ENCODE results near the gene HSDL1. TPM values are rescaled to one million over a fixed set of nuclear protein-coding genes. Genes with fewer than 3 reads are reported as not detected.

The HSDL1 gene
- total RNA-seq, 1 donor from 2014 or later: 22.9 TPM

DNA sequence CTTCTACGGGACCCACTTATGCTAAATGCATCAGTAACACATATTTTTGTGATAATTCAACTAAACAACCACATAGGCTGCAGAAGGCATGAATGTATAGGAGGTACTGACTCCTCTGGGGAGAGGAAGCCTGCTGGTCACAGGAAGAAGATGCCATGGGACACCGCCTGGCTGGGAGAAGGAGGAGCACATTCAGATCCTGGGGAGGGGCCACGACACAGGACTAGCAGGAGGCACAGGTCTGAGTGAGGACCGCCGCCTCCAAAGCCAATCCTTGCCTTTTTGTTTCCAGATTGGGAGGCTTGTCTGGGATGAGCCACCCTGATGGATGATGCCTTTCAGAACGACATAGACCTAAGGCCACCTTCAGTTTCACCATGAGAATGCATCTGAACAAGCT, 62.9 kb downstream of the HSDL1 start:
- DNase-seq (ENCODE audit: low spot score): no peak

DNA sequence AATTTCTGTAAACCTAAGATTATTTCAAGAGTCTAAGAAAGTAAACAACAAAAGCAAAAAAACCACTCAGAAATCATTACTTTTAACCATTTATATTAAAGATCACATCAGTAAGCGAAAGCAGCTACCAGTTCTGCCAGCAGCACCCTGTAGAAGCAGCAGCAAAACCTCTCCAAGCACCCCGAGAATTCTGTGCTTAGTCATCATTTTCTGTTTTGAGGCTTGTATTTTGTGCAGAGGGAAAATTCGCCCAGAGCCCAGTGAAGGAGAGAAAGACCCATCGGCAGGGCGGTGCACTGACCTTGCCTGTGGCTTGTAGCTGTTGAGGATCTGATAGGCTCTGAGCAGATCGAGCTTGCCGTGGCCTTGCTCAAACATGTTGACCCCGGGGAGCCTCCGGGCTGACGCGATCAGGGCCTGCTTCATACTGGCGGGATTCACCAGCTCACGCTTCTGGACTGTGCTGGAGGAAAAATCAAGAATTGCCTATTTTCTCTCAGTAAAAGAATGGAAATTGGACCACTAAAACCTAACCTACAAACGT, 63.5 kb downstream of the HSDL1 start:
- DNase-seq (ENCODE audit: low spot score): no peak

DNA sequence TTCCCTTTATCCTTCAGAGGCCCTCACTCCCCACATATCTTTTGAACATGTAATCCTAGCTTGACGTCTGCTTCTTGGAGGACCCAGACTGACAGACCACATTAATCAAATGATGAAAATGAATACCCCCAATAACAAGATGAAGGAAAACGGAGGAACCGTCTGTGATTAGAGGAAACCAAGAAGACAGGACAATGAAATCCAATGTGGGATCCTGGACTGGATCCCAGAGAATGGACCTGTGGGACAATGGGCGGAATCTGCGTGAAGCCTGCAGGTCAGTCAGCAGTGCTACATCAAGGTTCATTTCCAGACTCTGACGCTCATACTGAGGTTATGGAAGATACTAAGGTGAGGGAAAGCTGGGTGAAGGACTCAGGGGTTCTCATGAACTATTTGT, 64.2 kb downstream of the HSDL1 start:
- DNase-seq (ENCODE audit: low spot score): no peak

DNA sequence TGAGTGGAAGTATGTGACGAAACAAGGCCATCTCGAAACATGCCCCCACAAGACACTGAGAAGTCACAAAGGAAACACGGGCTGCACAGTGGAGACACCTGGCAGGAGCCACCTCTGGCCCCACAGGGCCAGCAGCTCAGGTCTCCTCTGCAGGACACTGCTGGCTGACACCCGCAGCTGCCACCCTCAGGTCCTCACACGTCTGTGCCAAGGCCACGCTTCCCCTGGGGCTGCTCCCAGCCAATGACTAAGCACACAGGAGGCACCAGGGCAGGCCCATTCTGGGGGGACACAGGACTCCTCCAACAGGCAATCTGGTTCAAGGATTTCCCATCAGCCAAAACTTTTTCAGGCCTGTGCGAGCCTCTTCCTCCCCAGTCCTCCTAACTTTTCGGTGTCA, 64.6 kb downstream of the HSDL1 start:
- DNase-seq (ENCODE audit: low spot score): no peak

DNA sequence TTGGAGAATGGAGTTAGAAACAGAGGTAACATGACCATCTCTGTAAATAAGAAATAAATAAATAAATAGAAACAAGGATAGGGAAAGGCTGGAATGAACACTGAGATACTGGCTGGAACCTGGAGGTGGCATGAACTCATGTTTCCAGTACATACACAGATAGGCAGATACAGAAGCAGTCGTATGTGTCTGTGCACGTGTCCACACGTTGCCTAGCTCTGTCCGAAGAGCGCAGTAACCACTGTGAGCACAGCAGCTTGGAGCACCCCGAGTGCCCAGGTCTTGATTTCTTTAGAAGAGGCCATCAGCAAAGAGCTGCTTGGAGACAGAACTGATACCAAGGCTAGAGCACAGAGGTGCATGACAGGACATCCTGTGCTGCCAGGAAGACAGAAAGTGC, 65.3 kb downstream of the HSDL1 start:
- DNase-seq (ENCODE audit: low spot score): no peak

DNA sequence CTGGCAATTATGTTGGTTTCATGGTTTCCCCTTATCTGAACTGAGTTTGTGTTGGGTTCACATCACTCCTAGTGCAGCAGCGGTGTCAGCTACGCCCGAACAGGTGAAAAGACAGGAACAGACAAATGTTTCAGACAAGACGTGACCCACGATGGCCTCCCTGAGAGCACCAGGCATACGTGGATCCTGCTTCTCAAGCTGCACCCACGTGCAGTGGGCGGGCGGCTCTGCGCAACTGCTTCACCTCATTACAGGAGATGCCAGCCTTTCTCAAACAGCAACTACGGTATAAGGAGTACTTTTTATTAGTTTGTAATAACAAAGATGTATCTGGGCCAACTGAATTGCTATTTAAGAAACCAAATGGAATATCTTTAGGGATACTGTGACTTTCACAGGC, 69.6 kb downstream of the HSDL1 start:
- DNase-seq (ENCODE audit: low spot score): no peak

DNA sequence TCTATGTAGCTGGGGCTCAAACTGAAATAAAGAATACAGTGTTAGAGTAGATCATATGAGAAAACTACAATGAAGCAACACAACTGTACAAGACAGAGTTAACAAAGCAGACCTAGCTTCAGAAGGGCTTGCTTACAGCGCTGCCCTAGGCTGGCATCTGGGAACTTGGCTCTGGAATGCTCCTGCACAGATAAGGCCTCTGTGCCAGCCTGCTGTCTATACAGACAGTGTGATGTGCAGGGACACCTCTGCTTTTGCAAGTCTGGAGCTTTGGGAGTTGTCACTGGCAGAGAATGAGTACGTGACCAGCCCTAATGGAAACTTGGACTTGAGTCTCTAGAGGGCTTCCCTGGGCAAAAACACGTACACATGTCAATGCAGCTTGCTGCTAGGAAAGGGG, 70.3 kb downstream of the HSDL1 start:
- DNase-seq (ENCODE audit: low spot score): no peak

Other genes with a start within 250 kb of the HSDL1 start
- gene MLYCD, start 246.1 kb downstream of the HSDL1 start, total RNA-seq (ENCODE audit: insufficient read depth, low replicate concordance): 7.0 TPM
- gene OSGIN1, start 191.9 kb downstream of the HSDL1 start, total RNA-seq (ENCODE audit: insufficient read depth, low replicate concordance): not detected
- 6.5 TPM for gene NECAB2, start 176.9 kb downstream of the HSDL1 start, total RNA-seq (ENCODE audit: insufficient read depth, low replicate concordance)
- gene SLC38A8, start 102.4 kb downstream of the HSDL1 start, total RNA-seq (ENCODE audit: insufficient read depth, low replicate concordance): not detected
- 116 TPM for gene MBTPS1, start 28.2 kb downstream of the HSDL1 start, total RNA-seq (ENCODE audit: insufficient read depth, low replicate concordance)
- 1.7 TPM for gene DNAAF1, start 131 bp upstream of the HSDL1 start, total RNA-seq (ENCODE audit: insufficient read depth, low replicate concordance)
- gene TAF1C, start 41.9 kb upstream of the HSDL1 start, total RNA-seq (ENCODE audit: insufficient read depth, low replicate concordance): 9.4 TPM
- gene ADAD2, start 46.0 kb upstream of the HSDL1 start, total RNA-seq (ENCODE audit: insufficient read depth, low replicate concordance): not detected
- gene KCNG4, start 94.8 kb upstream of the HSDL1 start, total RNA-seq (ENCODE audit: insufficient read depth, low replicate concordance): 0.72 TPM
- gene WFDC1, start 149.7 kb upstream of the HSDL1 start, total RNA-seq (ENCODE audit: insufficient read depth, low replicate concordance): 334 TPM
- 1.7 TPM for gene ATP2C2, start 223.4 kb upstream of the HSDL1 start, total RNA-seq (ENCODE audit: insufficient read depth, low replicate concordance)

Data from umbilical cord (tissue), 2 donors.